H9 (cell line): ENCODE results near the gene FANCI. TPM values are rescaled to one million over a fixed set of nuclear protein-coding genes. Genes with fewer than 3 reads are reported as not detected.

Experiments used
- DNase-seq: peaks from one replicate; pipeline ENCODE4 v3.0.0-alpha.2; 2017
- H2AFZ ChIP-seq: one replicate; pipeline ENCODE4 v1.6.1; 2013; ENCODE audit warnings: mild to moderate bottlenecking, low read length, control low read depth, moderate library complexity
- H2AK5ac ChIP-seq: 2 replicates; pipeline ENCODE4 v1.6.1; 2013; ENCODE audit warnings: low read length, control low read depth, mixed read lengths; ENCODE audit not compliant: insufficient read length
- H2BK120ac ChIP-seq: one replicate; pipeline ENCODE4 v1.6.1; 2013; ENCODE audit warnings: low read depth, mild to moderate bottlenecking, low read length, control low read depth, inconsistent platforms; ENCODE audit not compliant: poor library complexity, severe bottlenecking
- H2BK12ac ChIP-seq: 2 replicates; pipeline ENCODE4 v1.6.1; 2013; ENCODE audit warnings: low read length, control low read depth, mixed read lengths, low read depth; ENCODE audit not compliant: insufficient read length
- H2BK15ac ChIP-seq: 2 replicates; pipeline ENCODE4 v1.6.1; 2013; ENCODE audit warnings: low read depth, low read length, control low read depth
- H2BK20ac ChIP-seq: one replicate; pipeline ENCODE4 v1.6.1; 2013; ENCODE audit warnings: low read depth, mild to moderate bottlenecking, low read length, control low read depth, inconsistent platforms; ENCODE audit not compliant: poor library complexity, severe bottlenecking
- H2BK5ac ChIP-seq: 2 replicates; pipeline ENCODE4 v1.6.1; 2013; ENCODE audit warnings: low read length, control low read depth, mixed read lengths; ENCODE audit not compliant: insufficient read length
- H3K14ac ChIP-seq: 2 replicates; pipeline ENCODE4 v1.6.1; 2013; ENCODE audit warnings: low read length, control low read depth; ENCODE audit not compliant: insufficient read depth
- H3K18ac ChIP-seq: 2 replicates; pipeline ENCODE4 v1.6.1; 2013; ENCODE audit warnings: low read depth, mild to moderate bottlenecking, mixed read lengths, low read length, control low read depth; ENCODE audit not compliant: insufficient read length
- H3K23ac ChIP-seq: 2 replicates; pipeline ENCODE4 v1.6.1; 2013; ENCODE audit warnings: low read length, control low read depth, mixed read lengths, low read depth; ENCODE audit not compliant: insufficient read length
- H3K23me2 ChIP-seq: 2 replicates; pipeline ENCODE4 v1.6.1; 2013; ENCODE audit warnings: low read depth, mild to moderate bottlenecking, mixed read lengths, low read length, control low read depth; ENCODE audit not compliant: insufficient read length, poor library complexity, severe bottlenecking
- H3K27ac ChIP-seq: 2 replicates; pipeline ENCODE4 v1.5.1; 2013; ENCODE audit warnings: low read length, control low read depth, mixed read lengths, low read depth; ENCODE audit not compliant: insufficient read length
- H3K27me3 ChIP-seq: 2 replicates; pipeline ENCODE4 v1.6.1; 2013; ENCODE audit warnings: low read length, control low read depth, inconsistent platforms; ENCODE audit not compliant: insufficient read depth
- H3K4ac ChIP-seq: 2 replicates; pipeline ENCODE4 v1.6.1; 2013; ENCODE audit warnings: low read depth, mild to moderate bottlenecking, control low read depth, inconsistent platforms, low read length, moderate library complexity
- H3K4me1 ChIP-seq: 2 replicates; pipeline ENCODE4 v1.6.1; 2013; ENCODE audit warnings: low read length, control low read depth, inconsistent platforms; ENCODE audit not compliant: insufficient read depth
- H3K4me2 ChIP-seq: 2 replicates; pipeline ENCODE4 v1.6.1; 2013; ENCODE audit warnings: low read length, control low read depth, mixed read lengths; ENCODE audit not compliant: insufficient read length, insufficient read depth
- H3K56ac ChIP-seq: 2 replicates; pipeline ENCODE4 v1.6.1; 2013; ENCODE audit warnings: low read depth, mild to moderate bottlenecking, mixed read lengths, low read length, control low read depth; ENCODE audit not compliant: insufficient read length
- H3K79me1 ChIP-seq: 2 replicates; pipeline ENCODE4 v1.6.1; 2013; ENCODE audit warnings: low read depth, mild to moderate bottlenecking, moderate library complexity, low read length, control low read depth, inconsistent platforms; ENCODE audit not compliant: insufficient read depth, poor library complexity, severe bottlenecking
- H3K79me2 ChIP-seq: 2 replicates; pipeline ENCODE4 v1.6.1; 2013; ENCODE audit warnings: low read length, control low read depth, inconsistent platforms; ENCODE audit not compliant: insufficient read depth
- H3K9ac ChIP-seq: 2 replicates; pipeline ENCODE4 v1.6.1; 2013; ENCODE audit warnings: low read length, control low read depth, mixed read lengths; ENCODE audit not compliant: insufficient read length; ENCODE audit errors: extremely low read depth
- H3K9me3 ChIP-seq: one replicate; pipeline ENCODE4 v1.6.1; 2013; ENCODE audit warnings: low read depth, low read length, inconsistent platforms; ENCODE audit not compliant: control insufficient read depth
- H3T11ph ChIP-seq: one replicate; pipeline ENCODE4 v1.6.1; 2013; ENCODE audit warnings: mild to moderate bottlenecking, low read length, control low read depth, inconsistent platforms
- H4K20me1 ChIP-seq: one replicate; pipeline ENCODE4 v1.6.1; 2013; ENCODE audit not compliant: control insufficient read depth, insufficient read length, insufficient read depth
- H4K5ac ChIP-seq: 2 replicates; pipeline ENCODE4 v1.6.1; 2013; ENCODE audit warnings: low read depth, mild to moderate bottlenecking, mixed read lengths, low read length, control low read depth; ENCODE audit not compliant: insufficient read length
- H4K8ac ChIP-seq: replicated peaks from 2 replicates; pipeline ENCODE4 v1.6.1; 2013; ENCODE audit warnings: low read length, control low read depth, mixed read lengths, low read depth; ENCODE audit not compliant: insufficient read length
- H4K91ac ChIP-seq: 2 replicates; pipeline ENCODE4 v1.6.1; 2013; ENCODE audit warnings: low read depth, mild to moderate bottlenecking, moderate library complexity, mixed read lengths, low read length, control low read depth; ENCODE audit not compliant: insufficient read length
- H3K27ac Mint-ChIP-seq, 3 experiments: 2 replicates in 2 of 3; 3 replicates in 1 of 3; pipeline ENCODE4 v1.8.0; 2020 to 2021; ENCODE audit warnings: mixed read lengths in 3 of 3, mild to moderate bottlenecking in 1 of 3, moderate library complexity in 1 of 3
- H3K27me3 Mint-ChIP-seq: 2 replicates; pipeline ENCODE4 v1.8.0; 2021; ENCODE audit warnings: low read depth, mild to moderate bottlenecking, moderate library complexity, mixed read lengths
- H3K36me3 Mint-ChIP-seq, 3 experiments: 2 replicates in 2 of 3; 3 replicates in 1 of 3; pipeline ENCODE4 v1.8.0; 2020 to 2021; ENCODE audit warnings: low read depth in 3 of 3, mixed read lengths in 3 of 3; ENCODE audit not compliant: insufficient read depth in 1 of 3
- H3K4me1 Mint-ChIP-seq, 2 experiments: 2 replicates each; pipeline ENCODE4 v1.8.0; 2020; ENCODE audit warnings: mixed read lengths in 2 of 2
- H3K4me3 Mint-ChIP-seq, 2 experiments: 2 replicates in 1 of 2; 3 replicates in 1 of 2; pipeline ENCODE4 v1.8.0; 2020 to 2021; ENCODE audit warnings: mild to moderate bottlenecking in 2 of 2, mixed read lengths in 2 of 2, moderate library complexity in 1 of 2
- H3K9me3 Mint-ChIP-seq, 2 experiments: 2 replicates in 1 of 2; 3 replicates in 1 of 2; pipeline ENCODE4 v1.8.0; 2020; ENCODE audit warnings: mild to moderate bottlenecking in 2 of 2, mixed read lengths in 2 of 2, moderate library complexity in 1 of 2
- CTCF ChIP-seq: fragments of 200-600 bp; sonication (generic); conservative IDR thresholded peaks from 3 replicates; pipeline ENCODE4 v1.8.0; 2021; ENCODE audit warnings: antibody characterized with exemption, mild to moderate bottlenecking
- WGBS: extraction: QIAGEN DNeasy Blood & Tissue Kit; methylation state at CpG from one replicate; pipeline ENCODE4 v1.1.7; 2013; ENCODE audit warnings: missing lambda C conversion rate, low lambda C conversion rate, mixed read lengths; ENCODE audit not compliant: insufficient read length; ENCODE audit errors: extremely low coverage; 5-methylcytosine and 5-hydroxymethylcytosine counted together
- total RNA-seq: library from RNA; stranded (reverse); gene quantifications from 2 replicates; pipeline ENCODE4 v1.2.1, GENCODE V29; 2021

Gene FANCI
- total RNA-seq, 1 experiment from 2014 or later = 106 TPM

- Histone ChIP-seq H4K20me1 (no peaks in the 10 kb centered on the region), H2BK12ac (no peak overlapping the region), H4K5ac (no peak overlapping the region), H4K8ac (no peak overlapping the region), H3K27me3 (peaks cover 99% of the 10 kb centered on the region), H2BK5ac (no peak overlapping the region), H3K9me3 (no peaks in the 10 kb centered on the region), H3K79me1 (no peaks in the 10 kb centered on the region), H3K79me2 (no peaks in the 10 kb centered on the region), H3K4me2 (no peak overlapping the region), H3K18ac (no peak overlapping the region), H2BK20ac (no peak overlapping the region), H2AK5ac (no peak overlapping the region), H3K9ac (no peak overlapping the region), H2AFZ (no peak overlapping the region), H3K14ac (no peak overlapping the region), H4K91ac (no peak overlapping the region), H3K56ac (no peak overlapping the region), H3K4me1 (no peaks in the 10 kb centered on the region; the same call in 1 of the 2 replicates), H2BK15ac (no peak overlapping the region), H3K4ac (no peak overlapping the region), H3K23me2 (no peaks in the 10 kb centered on the region), H3K23ac (no peak overlapping the region), H3T11ph (no peak overlapping the region), H3K27ac (no peak overlapping the region), H2BK120ac (no peak overlapping the region)
- TF ChIP-seq CTCF = no peak
- Mint-ChIP-seq H3K27ac (no peak overlapping the region), H3K4me1 (peaks cover 22 to 37% of the 10 kb centered on the region in 2 experiments), H3K9me3 (peaks cover 7 to 8% of the 10 kb centered on the region in 2 experiments; a peak in 3 of 5 replicates), H3K36me3 (no peaks in the 10 kb centered on the region), H3K27me3 (peaks cover 100% of the 10 kb centered on the region), H3K4me3 (no peak overlapping the region; a peak in 1 of 5 replicates)
- no peak for DNase-seq
- whole genome bisulfite sequencing = no CpG with 5 or more reads among the region's 13 CpGs
Observed at GRCh38 chr15:89364741-89365450, 121.1 kb downstream of the FANCI start.
